Measurements from ENCODE around the gene POLD2.

The POLD2 gene

DNA sequence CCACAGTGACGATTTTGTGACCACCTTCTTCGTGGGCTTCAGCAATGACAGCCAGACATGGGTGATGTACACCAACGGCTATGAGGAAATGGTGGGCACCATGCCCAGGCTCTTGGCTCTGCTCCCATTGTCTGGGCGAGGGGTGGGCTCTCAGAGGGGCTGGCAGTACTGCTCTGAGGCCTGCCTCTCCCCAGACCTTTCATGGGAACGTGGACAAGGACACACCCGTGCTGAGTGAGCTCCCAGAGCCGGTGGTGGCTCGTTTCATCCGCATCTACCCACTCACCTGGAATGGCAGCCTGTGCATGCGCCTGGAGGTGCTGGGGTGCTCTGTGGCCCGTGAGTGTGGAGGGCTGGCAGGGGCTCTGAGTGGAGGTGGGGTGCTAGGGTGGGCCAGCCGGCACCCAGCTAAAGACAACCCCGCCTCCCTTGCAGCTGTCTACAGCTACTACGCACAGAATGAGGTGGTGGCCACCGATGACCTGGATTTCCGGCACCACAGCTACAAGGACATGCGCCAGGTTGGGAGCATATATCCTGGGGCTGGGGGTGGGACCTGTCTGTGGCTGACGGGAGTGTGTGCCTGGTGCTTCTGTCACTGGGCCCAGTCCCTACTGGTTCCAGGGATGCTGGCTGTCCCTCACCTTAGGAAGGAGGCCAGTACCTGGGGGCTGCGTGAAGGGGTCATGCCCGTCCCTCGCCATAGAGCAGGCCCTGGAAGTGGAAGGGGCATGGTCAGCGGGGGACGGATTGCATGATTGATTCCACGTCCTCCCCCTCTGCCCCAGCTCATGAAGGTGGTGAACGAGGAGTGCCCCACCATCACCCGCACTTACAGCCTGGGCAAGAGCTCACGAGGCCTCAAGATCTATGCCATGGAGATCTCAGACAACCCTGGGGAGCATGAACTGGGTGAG is 12.4 kb downstream of the POLD2 start:
- TF ChIP-seq, protein P1, sequence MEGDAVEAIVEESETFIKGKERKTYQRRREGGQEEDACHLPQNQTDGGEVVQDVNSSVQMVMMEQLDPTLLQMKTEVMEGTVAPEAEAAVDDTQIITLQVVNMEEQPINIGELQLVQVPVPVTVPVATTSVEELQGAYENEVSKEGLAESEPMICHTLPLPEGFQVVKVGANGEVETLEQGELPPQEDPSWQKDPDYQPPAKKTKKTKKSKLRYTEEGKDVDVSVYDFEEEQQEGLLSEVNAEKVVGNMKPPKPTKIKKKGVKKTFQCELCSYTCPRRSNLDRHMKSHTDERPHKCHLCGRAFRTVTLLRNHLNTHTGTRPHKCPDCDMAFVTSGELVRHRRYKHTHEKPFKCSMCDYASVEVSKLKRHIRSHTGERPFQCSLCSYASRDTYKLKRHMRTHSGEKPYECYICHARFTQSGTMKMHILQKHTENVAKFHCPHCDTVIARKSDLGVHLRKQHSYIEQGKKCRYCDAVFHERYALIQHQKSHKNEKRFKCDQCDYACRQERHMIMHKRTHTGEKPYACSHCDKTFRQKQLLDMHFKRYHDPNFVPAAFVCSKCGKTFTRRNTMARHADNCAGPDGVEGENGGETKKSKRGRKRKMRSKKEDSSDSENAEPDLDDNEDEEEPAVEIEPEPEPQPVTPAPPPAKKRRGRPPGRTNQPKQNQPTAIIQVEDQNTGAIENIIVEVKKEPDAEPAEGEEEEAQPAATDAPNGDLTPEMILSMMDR (IDR thresholded peaks at IDR 0.05; ENCODE audit: control insufficient read depth, extremely low read depth, insufficient read depth) = no peak
- H3K4me3 ChIP-seq (ENCODE audit: low read depth, low read length) = no peak overlapping the region
- no peak for DNase-seq (ENCODE audit: low read depth)

DNA sequence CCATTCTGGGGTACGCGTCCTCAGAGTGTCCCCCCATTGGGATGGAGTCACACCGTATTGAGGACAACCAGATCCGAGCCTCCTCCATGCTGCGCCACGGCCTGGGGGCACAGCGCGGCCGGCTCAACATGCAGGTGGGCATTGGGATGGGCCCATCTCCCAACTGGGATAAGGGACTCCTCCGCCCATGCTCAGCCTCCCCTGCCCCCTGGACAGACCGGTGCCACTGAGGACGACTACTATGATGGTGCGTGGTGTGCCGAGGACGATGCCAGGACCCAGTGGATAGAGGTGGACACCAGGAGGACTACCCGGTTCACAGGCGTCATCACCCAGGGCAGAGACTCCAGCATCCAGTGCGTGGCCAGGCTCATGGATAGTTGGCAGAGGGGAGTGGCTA is 13.4 kb downstream of the POLD2 start:
- no peak for DNase-seq (ENCODE audit: low read depth)
- H3K4me3 ChIP-seq (ENCODE audit: low read depth, low read length) = no peak overlapping the region
- TF ChIP-seq, protein P1 (IDR thresholded peaks at IDR 0.05; ENCODE audit: control insufficient read depth, extremely low read depth, insufficient read depth) = no peak

DNA sequence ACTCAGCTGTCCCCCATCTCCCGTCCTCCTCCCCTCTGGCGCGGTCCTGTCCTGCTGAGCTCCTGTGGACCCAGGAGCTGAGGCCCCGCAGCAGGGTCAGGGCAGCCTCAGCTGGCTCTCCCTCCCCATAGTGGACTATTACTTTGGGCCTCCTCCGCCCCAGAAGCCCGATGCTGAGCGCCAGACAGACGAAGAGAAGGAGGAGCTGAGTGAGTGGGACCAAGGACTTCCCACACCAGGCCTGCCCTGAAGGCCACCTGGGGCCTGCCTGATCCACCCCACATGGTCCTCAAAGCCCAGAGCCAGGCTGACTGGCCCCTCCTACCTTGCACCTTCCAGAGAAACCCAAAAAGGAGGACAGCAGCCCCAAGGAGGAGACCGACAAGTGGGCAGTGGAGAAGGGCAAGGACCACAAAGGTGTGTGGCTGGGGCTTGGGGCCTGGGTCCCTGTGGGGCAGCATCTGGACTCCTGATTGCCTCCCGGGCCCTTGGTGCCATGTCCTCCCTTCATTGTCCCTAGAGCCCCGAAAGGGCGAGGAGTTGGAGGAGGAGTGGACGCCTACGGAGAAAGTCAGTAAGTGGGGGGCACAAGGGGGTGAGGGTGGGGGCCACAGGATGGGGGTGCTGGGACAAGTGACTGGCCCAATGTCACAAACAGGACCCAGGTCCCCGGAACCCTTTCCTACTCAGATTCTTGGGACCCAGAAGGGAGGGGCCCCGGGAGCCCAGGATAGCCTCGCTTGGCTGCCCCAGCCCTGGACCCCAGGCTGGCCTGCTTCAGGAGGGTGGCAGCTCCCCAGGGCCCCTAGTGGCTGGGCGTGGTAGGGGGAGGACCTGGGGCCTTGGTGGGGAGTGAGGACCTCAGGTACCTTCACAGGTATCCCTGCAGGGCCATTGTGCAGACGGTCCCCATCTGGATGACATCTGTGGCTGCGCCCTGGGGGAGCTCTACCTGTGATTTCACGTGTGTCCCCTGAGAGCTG is 14.3 kb downstream of the POLD2 start:
- no peak overlapping the region for H3K4me3 ChIP-seq (ENCODE audit: low read depth, low read length)
- DNase-seq (ENCODE audit: low read depth) = no peak
- TF ChIP-seq, protein P1 (IDR thresholded peaks at IDR 0.05; ENCODE audit: control insufficient read depth, extremely low read depth, insufficient read depth) = no peak

DNA sequence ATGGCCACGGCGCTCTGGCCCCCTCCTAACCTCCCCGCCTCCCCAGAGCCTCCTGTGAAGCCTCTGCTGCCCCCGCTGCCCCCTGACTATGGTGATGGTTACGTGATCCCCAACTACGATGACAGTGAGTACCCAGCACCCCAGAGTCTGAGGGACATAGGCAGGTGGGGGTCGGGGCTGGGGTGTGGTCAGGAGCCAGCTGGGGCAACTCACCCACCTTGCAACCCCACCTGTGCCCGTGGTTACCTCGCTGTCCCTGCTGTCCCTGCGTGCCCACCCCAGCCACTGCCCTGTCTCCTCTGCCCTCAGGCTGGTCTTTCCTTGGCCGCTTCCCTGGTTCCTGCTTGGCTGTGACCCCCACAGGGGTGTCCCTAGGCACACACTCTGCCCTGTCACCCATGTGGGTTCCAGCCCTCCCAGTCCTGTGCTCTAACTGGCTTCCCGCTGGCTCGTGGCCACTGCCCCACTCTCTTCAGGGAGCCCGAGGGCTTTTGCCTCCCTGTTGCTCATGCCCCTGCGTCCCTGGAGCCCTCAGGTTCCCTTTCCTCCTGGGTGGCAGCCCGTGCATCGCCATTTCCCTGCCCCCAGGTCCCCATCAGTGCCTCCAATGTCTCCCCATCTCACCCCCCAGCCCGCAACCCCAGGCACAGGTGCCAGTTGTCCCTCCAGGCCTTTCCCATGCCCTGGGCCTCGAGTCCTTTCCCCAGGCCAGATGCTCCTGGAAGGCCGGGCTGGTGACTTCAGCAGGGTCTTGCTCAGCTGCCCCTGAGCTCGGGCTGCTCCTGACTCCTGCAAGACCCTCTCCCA is 15.2 kb downstream of the POLD2 start:
- TF ChIP-seq, protein P1 (IDR thresholded peaks at IDR 0.05; ENCODE audit: control insufficient read depth, extremely low read depth, insufficient read depth) = no peak
- no peak for DNase-seq (ENCODE audit: low read depth)
- no peak overlapping the region for H3K4me3 ChIP-seq (ENCODE audit: low read depth, low read length)

DNA sequence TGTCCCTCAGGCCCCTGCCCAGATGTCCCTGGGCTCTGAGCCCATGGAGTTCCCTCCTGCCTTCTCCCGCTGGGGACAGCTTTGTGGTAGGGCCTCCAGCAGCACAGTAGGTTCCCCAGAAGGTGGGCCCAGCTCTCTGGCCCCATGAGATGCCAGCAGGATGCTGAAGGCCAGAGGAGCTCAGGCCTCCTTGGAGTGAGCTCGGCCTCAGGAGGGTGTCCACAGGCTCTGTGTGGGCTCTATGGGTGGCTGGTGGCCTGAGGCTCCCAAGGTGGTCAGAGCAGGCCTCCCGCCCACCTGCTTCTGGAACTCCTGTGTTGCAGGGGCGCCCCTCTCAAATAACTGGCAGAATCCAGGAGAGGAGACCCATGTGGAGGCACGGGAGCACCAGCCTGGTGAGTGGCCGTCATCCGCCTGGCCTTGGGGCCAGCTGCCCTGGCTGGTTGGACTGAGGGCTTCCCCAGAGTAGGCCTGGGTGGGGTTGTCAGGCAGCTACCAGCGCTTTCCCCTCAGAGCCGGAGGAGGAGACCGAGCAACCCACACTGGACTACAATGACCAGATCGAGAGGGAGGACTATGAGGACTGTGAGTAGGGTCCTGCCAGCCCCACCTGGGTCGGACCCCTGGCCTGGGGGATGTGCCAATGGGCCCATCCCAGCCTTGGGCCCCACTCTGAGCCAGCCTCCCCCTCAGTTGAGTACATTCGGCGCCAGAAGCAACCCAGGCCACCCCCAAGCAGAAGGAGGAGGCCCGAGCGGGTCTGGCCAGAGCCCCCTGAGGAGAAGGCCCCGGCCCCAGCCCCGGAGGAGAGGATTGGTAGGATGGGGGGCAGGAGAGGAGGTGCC is 16.0 kb downstream of the POLD2 start:
- H3K4me3 ChIP-seq (ENCODE audit: low read depth, low read length) = no peak overlapping the region
- no peak for DNase-seq (ENCODE audit: low read depth)
- TF ChIP-seq, protein P1 (IDR thresholded peaks at IDR 0.05; ENCODE audit: control insufficient read depth, extremely low read depth, insufficient read depth) = no peak

Data from LNCaP clone FGC (cell line).